C4-2B (cell line): Measurements from ENCODE around the gene ARHGAP33.
A peak's percentile ranks its signal among the peaks of the same experiment; 100 is the strongest.

Source experiments
- H3K27ac ChIP-seq: fragments of 450-650 bp; 2 replicates; pipeline ENCODE4 v1.5.1; 2017
- CTCF ChIP-seq: fragments of 450-650 bp; conservative IDR thresholded peaks from 2 replicates; pipeline ENCODE4 v1.5.1; 2017; ENCODE audit warnings: mild to moderate bottlenecking
- ZFX ChIP-seq: fragments of 450-650 bp; IDR thresholded peaks from 2 replicates; pipeline ENCODE4 v1.6.1; 2017

Gene ARHGAP33

GRCh38 chr19:35773020-35773806 lies 2.2 kb upstream of the ARHGAP33 start:
- TF ChIP-seq CTCF (no peak), ZFX (no peak)
- H3K27ac ChIP-seq = no peak overlapping the region

GRCh38 chr19:35774274-35775045 lies 904 bp upstream of the ARHGAP33 start:
- TF ChIP-seq CTCF = no peak
- no peak for TF ChIP-seq ZFX
- H3K27ac ChIP-seq = peak overlapping the region; percentile 84; the same call in 1 of the 2 replicates

GRCh38 chr19:35775046-35775297 lies 392 bp upstream of the ARHGAP33 start:
- peak overlapping the region; percentile 84; the same call in 1 of the 2 replicates for H3K27ac ChIP-seq

GRCh38 chr19:35776102-35776788 lies 881 bp downstream of the ARHGAP33 start:
- H3K27ac ChIP-seq = peak overlapping the region; percentile 84
- TF ChIP-seq ZFX (no peak), CTCF (no peak)

More at GRCh38 chr19:35775046-35775297, 392 bp upstream of the ARHGAP33 start:
- no peak for TF ChIP-seq ZFX
- no peak for TF ChIP-seq CTCF

GRCh38 chr19:35777086-35777841 lies 1.9 kb downstream of the ARHGAP33 start:
- TF ChIP-seq CTCF (no peak), ZFX (no peak)
- H3K27ac ChIP-seq = no peak overlapping the region

- no peak overlapping the region for H3K27ac ChIP-seq
- TF ChIP-seq CTCF (no peak), ZFX (no peak)
Measured at GRCh38 chr19:35777961-35778360, 2.6 kb downstream of the ARHGAP33 start.
